GM20000 (cell line): ENCODE data around the gene MMEL1.

Experiments
- DNase-seq: peaks from one replicate; pipeline ENCODE4 v3.0.0; 2012; ENCODE audit warnings: low spot score
- CTCF ChIP-seq: IDR thresholded peaks from 2 replicates; pipeline ENCODE4 v1.5.1; 2012; ENCODE audit warnings: mild to moderate bottlenecking, control low read depth; ENCODE audit errors: extremely low read depth, missing control alignments

The MMEL1 gene

DNA sequence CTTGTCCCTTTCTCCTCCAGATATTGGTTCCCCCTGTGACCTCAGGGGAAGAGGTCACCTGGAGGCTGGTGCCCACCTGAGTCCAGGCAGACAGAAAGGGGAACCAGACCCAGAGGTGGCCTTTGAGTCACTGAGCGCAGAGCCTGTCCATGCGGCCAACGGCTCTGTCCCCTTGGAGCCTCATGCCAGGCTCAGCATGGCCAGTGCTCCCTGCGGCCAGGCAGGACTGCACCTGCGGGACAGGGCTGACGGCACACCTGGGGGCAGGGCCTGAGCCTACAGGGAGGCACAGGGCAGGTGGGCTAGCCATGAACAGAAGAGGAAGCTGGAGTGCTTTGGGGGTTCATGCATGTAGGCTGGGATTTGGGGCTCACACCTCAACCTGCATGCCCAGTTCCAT, 74.0 kb downstream of the MMEL1 start:
- no peak for DNase-seq
- no peak for TF ChIP-seq CTCF

DNA sequence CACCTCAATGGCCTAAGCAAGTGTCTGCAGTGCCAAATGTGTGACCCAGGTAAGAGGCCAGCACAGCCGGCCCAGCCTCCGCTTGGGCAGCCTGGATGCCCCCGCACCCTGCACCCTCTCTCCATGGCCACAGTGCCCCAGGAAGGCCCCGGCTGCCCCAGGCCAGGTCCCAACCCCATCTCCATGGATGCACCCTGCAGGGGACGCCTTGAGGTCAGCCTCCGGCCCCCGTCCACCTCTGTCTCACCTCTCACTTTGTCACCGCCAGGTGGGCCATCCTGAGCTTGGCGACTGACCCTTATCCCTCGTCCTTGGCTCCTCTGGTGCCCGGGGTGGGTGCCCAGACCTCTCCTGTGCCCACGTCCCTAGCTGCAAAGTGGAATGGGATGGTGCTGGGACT, 74.4 kb downstream of the MMEL1 start:
- no peak for DNase-seq
- no peak for TF ChIP-seq CTCF

GRCh38 chr1:2557482-2558400, 75.1 kb downstream of the MMEL1 start:
- DNase-seq, result no peak
- no peak for TF ChIP-seq CTCF

DNA sequence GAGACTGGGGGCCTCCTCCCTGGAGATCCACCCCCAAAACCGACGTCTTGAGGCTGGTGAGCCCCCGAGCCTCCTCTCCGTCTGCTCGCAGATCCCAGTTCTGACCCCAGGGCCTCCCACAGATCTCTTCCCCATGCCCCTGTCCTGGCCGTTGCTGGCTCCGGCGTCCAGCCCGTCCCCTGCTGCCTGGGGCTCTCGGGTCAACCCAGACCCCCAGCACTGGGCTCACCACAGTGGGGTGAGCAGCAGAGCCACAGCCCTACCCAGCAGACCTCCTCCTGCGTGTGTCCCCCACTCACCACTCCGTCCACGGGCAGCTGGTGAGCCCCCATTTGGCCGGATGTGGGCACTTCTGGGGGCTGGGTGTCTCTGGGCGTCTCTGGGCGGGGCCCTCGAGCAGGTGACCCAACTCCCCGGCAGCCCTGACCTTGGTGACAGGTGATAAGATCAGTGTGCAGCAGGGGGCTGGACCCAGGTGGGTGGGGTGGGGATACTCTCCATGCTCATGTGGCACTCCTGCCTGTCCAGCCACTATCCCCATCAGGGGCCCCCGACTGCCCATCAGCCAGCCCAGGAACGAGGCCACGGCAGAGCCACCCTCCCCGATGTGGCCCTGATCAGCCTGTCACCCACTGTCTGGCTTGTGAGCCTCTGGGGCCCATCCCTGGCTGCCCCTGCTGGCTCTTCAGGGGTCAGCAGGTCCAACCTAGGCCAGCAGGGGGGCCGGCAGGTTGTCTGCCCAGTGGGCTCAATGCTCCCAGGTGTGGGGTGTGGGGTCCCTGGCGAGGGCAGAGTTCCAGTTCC, 75.9 kb downstream of the MMEL1 start:
- peak; percentile 73 for DNase-seq
- no peak for TF ChIP-seq CTCF

GRCh38 chr1:2556277-2556677, 76.5 kb downstream of the MMEL1 start, which contains the start of gene TNFRSF14:
TSS of gene TNFRSF14 (plus strand) at chr1:2556371. CDS start at chr1:2556665, 294 bp downstream.
- TF ChIP-seq CTCF, result no peak
- peak; percentile 87 for DNase-seq

DNA sequence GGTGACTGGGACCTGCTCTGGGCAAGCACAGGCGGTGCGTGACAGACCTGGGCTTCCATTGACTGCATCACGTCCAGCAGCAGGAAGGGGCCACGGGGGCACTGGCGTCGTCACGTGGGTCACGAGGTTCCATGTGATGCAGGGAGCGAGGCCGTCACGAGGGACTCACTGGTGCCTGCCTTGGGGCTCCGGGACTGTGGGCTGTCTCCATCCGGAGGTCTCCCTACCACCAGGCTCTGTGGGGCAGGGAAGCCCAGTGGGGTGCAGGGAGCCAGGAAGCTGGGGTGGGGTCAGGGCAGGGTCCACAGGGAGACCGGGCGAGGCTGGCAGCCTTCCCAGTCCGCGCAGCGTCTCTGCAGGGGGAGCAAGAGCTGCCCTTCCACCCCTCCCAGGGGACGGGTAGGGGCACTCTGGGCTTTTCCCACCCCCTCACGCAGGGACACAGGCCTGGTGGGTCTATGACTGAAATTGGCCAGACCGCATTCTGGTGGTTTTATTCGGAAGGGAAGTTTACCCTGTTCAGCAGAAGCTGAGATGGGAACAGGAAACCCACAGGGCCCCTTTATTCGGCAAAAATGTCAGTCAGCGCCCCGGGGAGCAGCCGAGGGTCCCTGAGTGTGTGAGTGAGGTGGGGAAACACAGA, 77.1 kb downstream of the MMEL1 start:
- DNase-seq, result peak; percentile 76

More for the DNA sequence above, 77.1 kb downstream of the MMEL1 start:
- no peak for TF ChIP-seq CTCF
